Parathyroid adenoma (tissue), 2 donors: ENCODE results near the gene SEC24A.
"Not testable (repeated sequence)": the region's sequence is repeated elsewhere in the genome, so short reads cannot be mapped to it uniquely, and the experiment has no call there.

Experiments
- H2AFZ ChIP-seq: fragments of 300-600 bp; sonication (generic); one replicate; pipeline ENCODE4 v1.7.0; 2017; ENCODE audit warnings: antibody characterized with exemption, mild to moderate bottlenecking
- H3K27ac ChIP-seq: fragments of 300-600 bp; sonication (generic); one replicate; pipeline ENCODE4 v1.7.0; 2017
- H3K27me3 ChIP-seq: fragments of 300-600 bp; sonication (generic); one replicate; pipeline ENCODE4 v1.7.0; 2017; ENCODE audit warnings: low read length; ENCODE audit not compliant: control insufficient read depth, insufficient read depth
- H3K36me3 ChIP-seq: fragments of 300-600 bp; sonication (generic); one replicate; pipeline ENCODE4 v1.7.0; 2017; ENCODE audit warnings: low read length; ENCODE audit not compliant: control insufficient read depth, insufficient read depth
- H3K4me1 ChIP-seq: fragments of 300-600 bp; sonication (generic); one replicate; pipeline ENCODE4 v1.7.0; 2017; ENCODE audit warnings: control low read depth
- H3K4me2 ChIP-seq: fragments of 300-600 bp; sonication (generic); one replicate; pipeline ENCODE4 v1.7.0; 2017; ENCODE audit warnings: low read length
- H3K4me3 ChIP-seq: fragments of 300-600 bp; sonication (generic); one replicate; pipeline ENCODE4 v1.7.0; 2017; ENCODE audit warnings: low read depth, low read length
- H3K79me2 ChIP-seq: fragments of 300-600 bp; sonication (generic); one replicate; pipeline ENCODE4 v1.7.0; 2017; ENCODE audit warnings: control low read depth
- H3K9ac ChIP-seq: fragments of 300-600 bp; sonication (generic); one replicate; pipeline ENCODE4 v1.7.0; 2017; ENCODE audit warnings: mild to moderate bottlenecking
- H3K9me3 ChIP-seq: fragments of 300-600 bp; sonication (generic); one replicate; pipeline ENCODE4 v1.7.0; 2017; ENCODE audit warnings: low read length; ENCODE audit not compliant: control insufficient read depth
- TF ChIP-seq, protein P1 (sequence below): fragments of 300-600 bp; sonication (generic); IDR thresholded peaks from one replicate; pipeline ENCODE4 v1.7.0; 2017; ENCODE audit warnings: antibody characterized with exemption, mild to moderate bottlenecking
- donor health status: primary hyperparathyroidism.

Gene SEC24A

DNA sequence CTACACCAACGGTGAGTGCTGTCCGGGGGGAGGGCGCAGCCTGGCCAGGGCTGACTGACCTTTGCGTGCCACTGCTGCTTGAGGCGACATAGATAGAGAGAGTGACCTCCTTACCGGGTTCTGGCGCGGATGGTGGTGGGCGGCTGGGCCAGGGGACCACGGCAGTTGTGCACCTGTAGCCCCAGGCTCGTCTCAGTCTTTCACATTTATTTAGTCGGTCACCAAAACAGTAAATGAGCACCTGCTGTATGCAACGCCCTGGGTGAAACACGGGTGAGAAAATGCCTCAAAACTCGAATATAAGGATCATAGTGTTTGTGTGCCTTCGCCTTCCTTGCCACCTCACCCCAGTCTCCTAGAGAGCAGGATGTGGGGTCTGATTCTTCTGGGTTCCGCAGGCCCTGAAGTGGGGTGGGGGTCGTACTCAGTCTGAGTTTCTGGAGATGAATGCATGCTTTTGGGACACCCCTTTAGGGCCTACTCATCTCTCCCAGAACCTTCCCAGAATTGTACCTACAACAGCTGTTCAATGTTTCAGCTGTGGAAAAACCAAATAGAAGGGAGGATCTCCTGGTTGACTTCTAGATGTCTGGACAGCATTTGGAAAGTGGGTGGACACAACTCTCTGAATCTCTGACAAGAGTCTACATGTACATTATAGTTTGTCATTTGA is 714 bp downstream of the SEC24A start:
- Histone ChIP-seq H2AFZ (peak overlapping the region; percentile 92), H3K27me3 (no peaks in the 10 kb centered on the region), H3K4me2 (peak overlapping the region; percentile 84), H3K36me3 (no peaks in the 10 kb centered on the region), H3K9me3 (no peaks in the 10 kb centered on the region), H3K9ac (peak overlapping the region; percentile 97), H3K27ac (peak overlapping the region; percentile 93), H3K4me3 (peak overlapping the region; percentile 82), H3K79me2 (peaks cover 42% of the 10 kb centered on the region), H3K4me1 (peaks cover 3% of the 10 kb centered on the region)
- TF ChIP-seq, protein P1, sequence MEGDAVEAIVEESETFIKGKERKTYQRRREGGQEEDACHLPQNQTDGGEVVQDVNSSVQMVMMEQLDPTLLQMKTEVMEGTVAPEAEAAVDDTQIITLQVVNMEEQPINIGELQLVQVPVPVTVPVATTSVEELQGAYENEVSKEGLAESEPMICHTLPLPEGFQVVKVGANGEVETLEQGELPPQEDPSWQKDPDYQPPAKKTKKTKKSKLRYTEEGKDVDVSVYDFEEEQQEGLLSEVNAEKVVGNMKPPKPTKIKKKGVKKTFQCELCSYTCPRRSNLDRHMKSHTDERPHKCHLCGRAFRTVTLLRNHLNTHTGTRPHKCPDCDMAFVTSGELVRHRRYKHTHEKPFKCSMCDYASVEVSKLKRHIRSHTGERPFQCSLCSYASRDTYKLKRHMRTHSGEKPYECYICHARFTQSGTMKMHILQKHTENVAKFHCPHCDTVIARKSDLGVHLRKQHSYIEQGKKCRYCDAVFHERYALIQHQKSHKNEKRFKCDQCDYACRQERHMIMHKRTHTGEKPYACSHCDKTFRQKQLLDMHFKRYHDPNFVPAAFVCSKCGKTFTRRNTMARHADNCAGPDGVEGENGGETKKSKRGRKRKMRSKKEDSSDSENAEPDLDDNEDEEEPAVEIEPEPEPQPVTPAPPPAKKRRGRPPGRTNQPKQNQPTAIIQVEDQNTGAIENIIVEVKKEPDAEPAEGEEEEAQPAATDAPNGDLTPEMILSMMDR: no peak

DNA sequence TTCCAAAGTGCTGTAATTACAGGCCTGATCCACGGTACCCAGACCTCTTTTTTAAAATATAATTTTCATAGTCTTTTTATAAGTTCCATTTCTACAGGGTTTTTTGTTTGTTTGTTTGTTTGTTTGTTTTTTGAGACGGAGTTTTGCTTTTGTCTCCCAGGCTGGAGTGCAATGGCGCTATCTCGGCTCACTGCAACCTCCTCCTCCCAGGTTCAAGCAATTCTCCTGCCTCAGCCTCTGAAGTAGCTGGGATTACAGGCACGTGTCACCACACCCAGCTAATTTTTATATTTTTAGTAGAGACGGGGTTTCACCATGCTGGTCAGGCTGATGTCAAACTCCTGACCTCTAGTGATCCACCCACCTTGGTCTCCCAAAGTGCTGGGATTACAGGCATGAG is 2.1 kb downstream of the SEC24A start:
- peaks cover 52% of the 10 kb centered on the region for H3K79me2 ChIP-seq
- not testable (repeated sequence) for H3K4me3 ChIP-seq, H3K36me3 ChIP-seq, H3K4me1 ChIP-seq, H3K27ac ChIP-seq, H2AFZ ChIP-seq, H3K9ac ChIP-seq, H3K9me3 ChIP-seq, H3K27me3 ChIP-seq, H3K4me2 ChIP-seq

DNA sequence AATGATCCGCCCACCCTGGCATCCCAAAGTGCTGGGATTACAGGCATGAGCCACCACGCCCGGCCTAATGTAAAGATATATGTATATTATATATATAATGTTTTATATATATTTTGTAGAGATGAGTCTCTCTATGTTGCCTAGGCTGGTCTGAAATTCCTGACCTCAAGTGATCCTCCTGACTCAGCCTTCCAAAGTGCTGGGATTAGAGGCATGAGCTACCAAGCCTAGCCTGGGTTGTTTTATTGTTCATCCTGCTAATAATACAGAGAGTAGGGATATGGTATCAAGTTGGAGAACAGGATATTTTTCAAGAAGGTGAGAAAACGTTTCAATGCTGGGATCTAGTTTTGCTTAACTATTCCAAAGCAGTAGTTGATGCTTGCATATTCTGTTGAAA is 2.9 kb downstream of the SEC24A start:
- peaks cover 59% of the 10 kb centered on the region for H3K79me2 ChIP-seq
- peaks cover 3% of the 10 kb centered on the region for H3K4me1 ChIP-seq
- H3K4me3 ChIP-seq: no peak overlapping the region
- no peak overlapping the region for H3K4me2 ChIP-seq
- H3K27me3 ChIP-seq: no peaks in the 10 kb centered on the region
- no peak overlapping the region for H3K27ac ChIP-seq
- H3K9ac ChIP-seq: no peak overlapping the region
- H3K9me3 ChIP-seq: no peaks in the 10 kb centered on the region
- TF ChIP-seq, protein P1: no peak
- H2AFZ ChIP-seq: no peak overlapping the region
- no peaks in the 10 kb centered on the region for H3K36me3 ChIP-seq

DNA sequence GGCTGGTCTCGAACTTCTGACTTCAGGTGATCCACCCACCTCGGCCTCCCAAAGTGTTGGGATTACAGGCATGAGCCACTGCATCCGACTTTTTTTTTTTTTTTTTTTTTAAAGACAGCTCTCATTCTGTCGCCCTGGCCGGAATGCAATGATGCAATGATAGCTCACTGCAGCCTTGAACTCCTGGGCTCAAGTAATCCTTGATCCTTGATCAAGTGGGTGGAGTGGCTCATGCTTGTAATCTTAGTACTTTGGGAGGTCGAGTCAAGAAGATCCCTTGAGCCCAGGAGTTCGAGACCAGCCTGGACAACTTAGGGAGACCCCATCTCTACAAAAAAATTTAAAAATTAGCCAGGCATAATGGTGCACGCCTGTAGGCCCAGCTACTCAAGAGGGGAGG is 8.1 kb downstream of the SEC24A start:
- H3K4me1 ChIP-seq: no peaks in the 10 kb centered on the region
- H2AFZ ChIP-seq: no peak overlapping the region
- peaks cover 60% of the 10 kb centered on the region for H3K79me2 ChIP-seq
- no peak overlapping the region for H3K4me2 ChIP-seq
- no peak overlapping the region for H3K9ac ChIP-seq
- TF ChIP-seq, protein P1: no peak
- no peak overlapping the region for H3K4me3 ChIP-seq
- H3K36me3 ChIP-seq: no peaks in the 10 kb centered on the region
- H3K9me3 ChIP-seq: no peaks in the 10 kb centered on the region
- H3K27ac ChIP-seq: no peak overlapping the region
- H3K27me3 ChIP-seq: no peaks in the 10 kb centered on the region

DNA sequence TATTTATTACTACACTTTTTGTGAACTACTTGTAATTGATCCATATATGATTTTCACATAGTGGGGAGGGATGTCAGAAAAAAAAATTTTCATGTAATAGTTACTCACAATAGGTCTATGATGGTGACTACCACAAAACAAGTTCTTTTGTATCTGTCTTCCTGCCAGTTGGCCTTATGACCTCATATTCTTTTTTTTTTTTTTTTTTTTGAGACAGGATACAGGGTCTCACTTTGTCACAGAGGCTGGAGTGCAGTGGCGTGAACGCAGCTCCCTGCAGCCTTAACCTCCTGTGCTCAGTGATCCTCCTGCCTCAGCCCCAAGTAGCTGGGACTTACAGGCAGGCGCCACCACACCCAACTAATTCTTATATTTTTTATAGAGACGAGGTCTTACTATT is 10.9 kb downstream of the SEC24A start:
- no peaks in the 10 kb centered on the region for H3K4me1 ChIP-seq
- H3K4me2 ChIP-seq: no peak overlapping the region
- no peak overlapping the region for H3K27ac ChIP-seq
- H2AFZ ChIP-seq: no peak overlapping the region
- TF ChIP-seq, protein P1: no peak
- no peaks in the 10 kb centered on the region for H3K9me3 ChIP-seq
- no peak overlapping the region for H3K9ac ChIP-seq
- H3K4me3 ChIP-seq: no peak overlapping the region
- H3K27me3 ChIP-seq: no peaks in the 10 kb centered on the region
- H3K79me2 ChIP-seq: peaks cover 44% of the 10 kb centered on the region
- no peaks in the 10 kb centered on the region for H3K36me3 ChIP-seq
